K562 (cell line): ENCODE data around the gene TDRD10. TPM values are rescaled to one million over a fixed set of nuclear protein-coding genes. Genes with fewer than 3 reads are reported as not detected.

Experiments
- POU5F1 ChIP-seq: fragments of 150-350 bp; IDR thresholded peaks from 2 replicates; pipeline ENCODE4 v1.6.1; 2014; ENCODE audit warnings: borderline replicate concordance, low read length, low read depth, mild to moderate bottlenecking; ENCODE audit not compliant: partially characterized antibody
- TGIF2 ChIP-seq: sonication (generic); formaldehyde crosslinking; IDR thresholded peaks from 2 replicates; pipeline ENCODE4 v1.8.1; 2022; ENCODE audit warnings: mild to moderate bottlenecking, missing genetic modification reagents, moderate library complexity
- ZFX ChIP-seq: sonication (generic); formaldehyde crosslinking; IDR thresholded peaks from 2 replicates; pipeline ENCODE4 v1.8.0; 2022; ENCODE audit warnings: mild to moderate bottlenecking, missing genetic modification reagents, moderate library complexity
- ZNF197 ChIP-seq: fragments of 200-800 bp; sonication (Bioruptor generic); IDR thresholded peaks from 2 replicates; pipeline ENCODE4 v1.6.1; 2016; ENCODE audit warnings: low read depth, missing genetic modification characterization, missing compliant biosample characterization
- polyA plus RNA-seq, 8 experiments: library from polyadenylated mRNA; depleted of rRNA in 4 of 8; stranded (reverse) in 5 of 8; unstranded in 3 of 8; fragments of >200 nt; fragmentation: Nextera tagmentation in 2 of 8; fragmentation: Illumina TruSeq in 1 of 8; extraction: Ambion mirVana in 2 of 8; extraction: Trizol in 1 of 8; gene quantifications; 2 replicates each; pipeline versions ENCODE4 v1.2.1 to v1.2.3, GENCODE V29; 2011 to 2014; ENCODE audit warnings: inconsistent platforms in 1 of 8, missing spikeins in 1 of 8
- total RNA-seq, 7 experiments: library from RNA; depleted of rRNA in 6 of 7; stranded (reverse); fragments of >200 nt in 6 of 7; fragmentation: Illumina TruSeq in 2 of 7; extraction: Trizol in 2 of 7; gene quantifications; 2 replicates each; pipeline versions ENCODE4 v1.2.1 to v1.2.3, GENCODE V29; 2011 to 2021; ENCODE audit warnings: low replicate concordance in 1 of 7
- TF ChIP-seq, protein P1 (sequence below): fragments of 200-600 bp; sonication (generic); IDR thresholded peaks from one replicate; pipeline ENCODE4 v1.6.1; 2012; ENCODE audit warnings: mild to moderate bottlenecking, low read depth, low read length, inconsistent platforms
- TF ChIP-seq, protein P2 (sequence below): sonication (generic); formaldehyde crosslinking; IDR thresholded peaks from 2 replicates; pipeline ENCODE4 v1.8.1; 2023; ENCODE audit warnings: missing genetic modification reagents, mild to moderate bottlenecking, borderline replicate concordance
- TF ChIP-seq, protein P3 (sequence below): fragments of 450-650 bp; formaldehyde crosslinking; IDR thresholded peaks from 2 replicates; pipeline ENCODE4 v1.4.0; 2020; ENCODE audit warnings: mild to moderate bottlenecking, moderate library complexity

TDRD10 gene
- total and polyA plus RNA-seq, 9 of the 15 experiments (the other 6 are each of a cell fraction or from before 2014, with no cell fraction given), result not detected

DNA sequence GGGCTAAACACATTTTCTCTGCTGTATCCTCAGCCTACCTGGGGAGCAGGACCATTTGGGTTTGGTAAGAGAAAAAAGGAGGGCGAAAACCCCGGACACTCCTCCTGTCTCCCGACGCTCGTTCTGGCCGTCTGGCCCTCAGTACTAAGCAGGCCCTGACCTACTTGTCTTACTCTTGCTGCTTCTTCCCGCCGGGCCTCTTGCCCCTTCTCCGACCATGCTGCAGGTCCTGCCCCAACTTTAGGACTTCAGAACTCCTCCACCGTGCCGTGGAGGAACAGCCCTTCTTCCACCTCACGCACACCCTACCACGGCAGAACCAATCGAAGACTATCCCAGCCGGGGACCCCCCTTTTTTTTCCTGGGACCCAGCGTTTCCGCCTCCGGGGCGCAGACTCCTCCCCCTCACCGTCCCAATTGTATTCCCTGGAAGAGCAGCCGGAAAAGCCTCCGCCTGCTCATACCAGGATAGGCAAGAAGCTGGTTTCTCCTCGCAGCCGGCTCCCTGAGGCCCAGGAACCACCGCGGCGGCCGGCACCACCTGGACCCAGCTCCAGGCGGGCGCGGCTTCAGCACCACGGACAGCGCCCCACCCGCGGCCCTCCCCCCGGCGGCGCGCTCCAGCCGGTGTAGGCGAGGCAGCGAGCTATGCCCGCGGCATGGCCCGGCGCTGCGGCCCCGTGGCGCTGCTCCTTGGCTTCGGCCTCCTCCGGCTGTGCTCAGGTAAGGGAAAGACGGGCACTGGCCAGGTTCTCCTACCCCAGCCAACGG, 65.6 kb downstream of the TDRD10 start, which contains the start of gene CHRNB2 (continued):
- TF ChIP-seq, protein P1, sequence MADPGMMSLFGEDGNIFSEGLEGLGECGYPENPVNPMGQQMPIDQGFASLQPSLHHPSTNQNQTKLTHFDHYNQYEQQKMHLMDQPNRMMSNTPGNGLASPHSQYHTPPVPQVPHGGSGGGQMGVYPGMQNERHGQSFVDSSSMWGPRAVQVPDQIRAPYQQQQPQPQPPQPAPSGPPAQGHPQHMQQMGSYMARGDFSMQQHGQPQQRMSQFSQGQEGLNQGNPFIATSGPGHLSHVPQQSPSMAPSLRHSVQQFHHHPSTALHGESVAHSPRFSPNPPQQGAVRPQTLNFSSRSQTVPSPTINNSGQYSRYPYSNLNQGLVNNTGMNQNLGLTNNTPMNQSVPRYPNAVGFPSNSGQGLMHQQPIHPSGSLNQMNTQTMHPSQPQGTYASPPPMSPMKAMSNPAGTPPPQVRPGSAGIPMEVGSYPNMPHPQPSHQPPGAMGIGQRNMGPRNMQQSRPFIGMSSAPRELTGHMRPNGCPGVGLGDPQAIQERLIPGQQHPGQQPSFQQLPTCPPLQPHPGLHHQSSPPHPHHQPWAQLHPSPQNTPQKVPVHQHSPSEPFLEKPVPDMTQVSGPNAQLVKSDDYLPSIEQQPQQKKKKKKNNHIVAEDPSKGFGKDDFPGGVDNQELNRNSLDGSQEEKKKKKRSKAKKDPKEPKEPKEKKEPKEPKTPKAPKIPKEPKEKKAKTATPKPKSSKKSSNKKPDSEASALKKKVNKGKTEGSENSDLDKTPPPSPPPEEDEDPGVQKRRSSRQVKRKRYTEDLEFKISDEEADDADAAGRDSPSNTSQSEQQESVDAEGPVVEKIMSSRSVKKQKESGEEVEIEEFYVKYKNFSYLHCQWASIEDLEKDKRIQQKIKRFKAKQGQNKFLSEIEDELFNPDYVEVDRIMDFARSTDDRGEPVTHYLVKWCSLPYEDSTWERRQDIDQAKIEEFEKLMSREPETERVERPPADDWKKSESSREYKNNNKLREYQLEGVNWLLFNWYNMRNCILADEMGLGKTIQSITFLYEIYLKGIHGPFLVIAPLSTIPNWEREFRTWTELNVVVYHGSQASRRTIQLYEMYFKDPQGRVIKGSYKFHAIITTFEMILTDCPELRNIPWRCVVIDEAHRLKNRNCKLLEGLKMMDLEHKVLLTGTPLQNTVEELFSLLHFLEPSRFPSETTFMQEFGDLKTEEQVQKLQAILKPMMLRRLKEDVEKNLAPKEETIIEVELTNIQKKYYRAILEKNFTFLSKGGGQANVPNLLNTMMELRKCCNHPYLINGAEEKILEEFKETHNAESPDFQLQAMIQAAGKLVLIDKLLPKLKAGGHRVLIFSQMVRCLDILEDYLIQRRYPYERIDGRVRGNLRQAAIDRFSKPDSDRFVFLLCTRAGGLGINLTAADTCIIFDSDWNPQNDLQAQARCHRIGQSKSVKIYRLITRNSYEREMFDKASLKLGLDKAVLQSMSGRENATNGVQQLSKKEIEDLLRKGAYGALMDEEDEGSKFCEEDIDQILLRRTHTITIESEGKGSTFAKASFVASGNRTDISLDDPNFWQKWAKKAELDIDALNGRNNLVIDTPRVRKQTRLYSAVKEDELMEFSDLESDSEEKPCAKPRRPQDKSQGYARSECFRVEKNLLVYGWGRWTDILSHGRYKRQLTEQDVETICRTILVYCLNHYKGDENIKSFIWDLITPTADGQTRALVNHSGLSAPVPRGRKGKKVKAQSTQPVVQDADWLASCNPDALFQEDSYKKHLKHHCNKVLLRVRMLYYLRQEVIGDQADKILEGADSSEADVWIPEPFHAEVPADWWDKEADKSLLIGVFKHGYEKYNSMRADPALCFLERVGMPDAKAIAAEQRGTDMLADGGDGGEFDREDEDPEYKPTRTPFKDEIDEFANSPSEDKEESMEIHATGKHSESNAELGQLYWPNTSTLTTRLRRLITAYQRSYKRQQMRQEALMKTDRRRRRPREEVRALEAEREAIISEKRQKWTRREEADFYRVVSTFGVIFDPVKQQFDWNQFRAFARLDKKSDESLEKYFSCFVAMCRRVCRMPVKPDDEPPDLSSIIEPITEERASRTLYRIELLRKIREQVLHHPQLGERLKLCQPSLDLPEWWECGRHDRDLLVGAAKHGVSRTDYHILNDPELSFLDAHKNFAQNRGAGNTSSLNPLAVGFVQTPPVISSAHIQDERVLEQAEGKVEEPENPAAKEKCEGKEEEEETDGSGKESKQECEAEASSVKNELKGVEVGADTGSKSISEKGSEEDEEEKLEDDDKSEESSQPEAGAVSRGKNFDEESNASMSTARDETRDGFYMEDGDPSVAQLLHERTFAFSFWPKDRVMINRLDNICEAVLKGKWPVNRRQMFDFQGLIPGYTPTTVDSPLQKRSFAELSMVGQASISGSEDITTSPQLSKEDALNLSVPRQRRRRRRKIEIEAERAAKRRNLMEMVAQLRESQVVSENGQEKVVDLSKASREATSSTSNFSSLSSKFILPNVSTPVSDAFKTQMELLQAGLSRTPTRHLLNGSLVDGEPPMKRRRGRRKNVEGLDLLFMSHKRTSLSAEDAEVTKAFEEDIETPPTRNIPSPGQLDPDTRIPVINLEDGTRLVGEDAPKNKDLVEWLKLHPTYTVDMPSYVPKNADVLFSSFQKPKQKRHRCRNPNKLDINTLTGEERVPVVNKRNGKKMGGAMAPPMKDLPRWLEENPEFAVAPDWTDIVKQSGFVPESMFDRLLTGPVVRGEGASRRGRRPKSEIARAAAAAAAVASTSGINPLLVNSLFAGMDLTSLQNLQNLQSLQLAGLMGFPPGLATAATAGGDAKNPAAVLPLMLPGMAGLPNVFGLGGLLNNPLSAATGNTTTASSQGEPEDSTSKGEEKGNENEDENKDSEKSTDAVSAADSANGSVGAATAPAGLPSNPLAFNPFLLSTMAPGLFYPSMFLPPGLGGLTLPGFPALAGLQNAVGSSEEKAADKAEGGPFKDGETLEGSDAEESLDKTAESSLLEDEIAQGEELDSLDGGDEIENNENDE, result no peak
- TF ChIP-seq ZFX (CRISPR knock-in tag), result peak; percentile 32; the same call in 1 of the 2 replicates
- TF ChIP-seq ZNF197 (CRISPR knock-in tag), result no peak
- no peak for TF ChIP-seq POU5F1
- TF ChIP-seq, protein P2, sequence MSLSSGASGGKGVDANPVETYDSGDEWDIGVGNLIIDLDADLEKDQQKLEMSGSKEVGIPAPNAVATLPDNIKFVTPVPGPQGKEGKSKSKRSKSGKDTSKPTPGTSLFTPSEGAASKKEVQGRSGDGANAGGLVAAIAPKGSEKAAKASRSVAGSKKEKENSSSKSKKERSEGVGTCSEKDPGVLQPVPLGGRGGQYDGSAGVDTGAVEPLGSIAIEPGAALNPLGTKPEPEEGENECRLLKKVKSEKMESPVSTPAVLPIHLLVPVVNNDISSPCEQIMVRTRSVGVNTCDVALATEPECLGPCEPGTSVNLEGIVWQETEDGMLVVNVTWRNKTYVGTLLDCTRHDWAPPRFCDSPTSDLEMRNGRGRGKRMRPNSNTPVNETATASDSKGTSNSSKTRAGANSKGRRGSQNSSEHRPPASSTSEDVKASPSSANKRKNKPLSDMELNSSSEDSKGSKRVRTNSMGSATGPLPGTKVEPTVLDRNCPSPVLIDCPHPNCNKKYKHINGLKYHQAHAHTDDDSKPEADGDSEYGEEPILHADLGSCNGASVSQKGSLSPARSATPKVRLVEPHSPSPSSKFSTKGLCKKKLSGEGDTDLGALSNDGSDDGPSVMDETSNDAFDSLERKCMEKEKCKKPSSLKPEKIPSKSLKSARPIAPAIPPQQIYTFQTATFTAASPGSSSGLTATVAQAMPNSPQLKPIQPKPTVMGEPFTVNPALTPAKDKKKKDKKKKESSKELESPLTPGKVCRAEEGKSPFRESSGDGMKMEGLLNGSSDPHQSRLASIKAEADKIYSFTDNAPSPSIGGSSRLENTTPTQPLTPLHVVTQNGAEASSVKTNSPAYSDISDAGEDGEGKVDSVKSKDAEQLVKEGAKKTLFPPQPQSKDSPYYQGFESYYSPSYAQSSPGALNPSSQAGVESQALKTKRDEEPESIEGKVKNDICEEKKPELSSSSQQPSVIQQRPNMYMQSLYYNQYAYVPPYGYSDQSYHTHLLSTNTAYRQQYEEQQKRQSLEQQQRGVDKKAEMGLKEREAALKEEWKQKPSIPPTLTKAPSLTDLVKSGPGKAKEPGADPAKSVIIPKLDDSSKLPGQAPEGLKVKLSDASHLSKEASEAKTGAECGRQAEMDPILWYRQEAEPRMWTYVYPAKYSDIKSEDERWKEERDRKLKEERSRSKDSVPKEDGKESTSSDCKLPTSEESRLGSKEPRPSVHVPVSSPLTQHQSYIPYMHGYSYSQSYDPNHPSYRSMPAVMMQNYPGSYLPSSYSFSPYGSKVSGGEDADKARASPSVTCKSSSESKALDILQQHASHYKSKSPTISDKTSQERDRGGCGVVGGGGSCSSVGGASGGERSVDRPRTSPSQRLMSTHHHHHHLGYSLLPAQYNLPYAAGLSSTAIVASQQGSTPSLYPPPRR (CRISPR knock-in tag), result 0 out of 2 replicates have a peak, but pooled peaks have one; percentile 41
- TF ChIP-seq TGIF2 (CRISPR knock-in tag), result peak; percentile 98
- TF ChIP-seq, protein P3, sequence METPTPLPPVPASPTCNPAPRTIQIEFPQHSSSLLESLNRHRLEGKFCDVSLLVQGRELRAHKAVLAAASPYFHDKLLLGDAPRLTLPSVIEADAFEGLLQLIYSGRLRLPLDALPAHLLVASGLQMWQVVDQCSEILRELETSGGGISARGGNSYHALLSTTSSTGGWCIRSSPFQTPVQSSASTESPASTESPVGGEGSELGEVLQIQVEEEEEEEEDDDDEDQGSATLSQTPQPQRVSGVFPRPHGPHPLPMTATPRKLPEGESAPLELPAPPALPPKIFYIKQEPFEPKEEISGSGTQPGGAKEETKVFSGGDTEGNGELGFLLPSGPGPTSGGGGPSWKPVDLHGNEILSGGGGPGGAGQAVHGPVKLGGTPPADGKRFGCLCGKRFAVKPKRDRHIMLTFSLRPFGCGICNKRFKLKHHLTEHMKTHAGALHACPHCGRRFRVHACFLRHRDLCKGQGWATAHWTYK (CRISPR knock-in tag), result no peak
